Measurements from ENCODE around the gene PI4KA.

DNA sequence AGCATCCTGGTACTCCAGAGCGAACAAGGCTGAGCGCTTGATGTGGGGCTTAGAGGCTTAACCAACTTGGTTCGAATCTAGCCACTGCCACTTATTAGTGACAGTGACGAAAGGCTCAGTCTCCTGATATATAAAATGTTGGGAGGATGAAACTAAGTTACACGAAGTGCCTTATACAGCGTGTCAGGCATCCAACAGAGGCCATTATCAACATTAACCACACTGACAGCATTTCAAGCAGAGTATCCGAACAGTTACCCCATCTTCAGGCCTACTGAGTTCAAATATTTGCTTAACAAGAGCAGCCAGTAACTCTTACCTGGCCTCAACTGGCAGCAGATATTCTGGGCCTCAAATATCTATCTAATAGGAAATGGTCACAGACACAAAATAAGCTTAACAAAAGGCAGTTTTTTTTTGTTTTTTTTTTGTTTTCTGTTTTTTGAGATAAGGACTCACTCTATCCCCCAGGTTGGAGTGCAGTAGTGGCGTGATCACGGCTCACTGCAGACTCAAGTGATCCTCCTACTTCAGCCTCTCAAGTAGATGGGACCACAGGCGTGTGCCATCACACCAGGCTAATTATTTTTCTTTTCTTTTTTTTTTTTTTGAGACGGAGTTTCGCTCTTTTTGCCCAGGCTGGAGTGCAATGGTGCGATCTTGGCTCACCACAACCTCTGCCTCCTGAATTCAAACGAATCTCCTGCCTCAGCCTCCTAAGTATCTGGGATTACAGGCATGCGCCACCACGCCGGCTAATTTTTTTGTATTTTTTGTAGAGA, 81.8 kb downstream of the PI4KA start:
- no peak for TF ChIP-seq ZFP3 (CRISPR knock-in tag; IDR thresholded peaks at IDR 0.05)
- TF ChIP-seq BACH2 (CRISPR knock-in tag; IDR thresholded peaks at IDR 0.05; ENCODE audit: borderline replicate concordance), result no peak
- TF ChIP-seq RARB (CRISPR knock-in tag; IDR thresholded peaks at IDR 0.05), result no peak
- TF ChIP-seq ZNF565 (CRISPR knock-in tag; conservative IDR thresholded peaks at IDR 0.05; ENCODE audit: low read depth), result no peak
- no peak for TF ChIP-seq SNAI2 (CRISPR knock-in tag; IDR thresholded peaks at IDR 0.05)
- TF ChIP-seq ZC3H10 (CRISPR knock-in tag; IDR thresholded peaks at IDR 0.05), result no peak
- TF ChIP-seq ZFP30 (CRISPR knock-in tag; IDR thresholded peaks at IDR 0.05), result no peak
- TF ChIP-seq, protein P1, sequence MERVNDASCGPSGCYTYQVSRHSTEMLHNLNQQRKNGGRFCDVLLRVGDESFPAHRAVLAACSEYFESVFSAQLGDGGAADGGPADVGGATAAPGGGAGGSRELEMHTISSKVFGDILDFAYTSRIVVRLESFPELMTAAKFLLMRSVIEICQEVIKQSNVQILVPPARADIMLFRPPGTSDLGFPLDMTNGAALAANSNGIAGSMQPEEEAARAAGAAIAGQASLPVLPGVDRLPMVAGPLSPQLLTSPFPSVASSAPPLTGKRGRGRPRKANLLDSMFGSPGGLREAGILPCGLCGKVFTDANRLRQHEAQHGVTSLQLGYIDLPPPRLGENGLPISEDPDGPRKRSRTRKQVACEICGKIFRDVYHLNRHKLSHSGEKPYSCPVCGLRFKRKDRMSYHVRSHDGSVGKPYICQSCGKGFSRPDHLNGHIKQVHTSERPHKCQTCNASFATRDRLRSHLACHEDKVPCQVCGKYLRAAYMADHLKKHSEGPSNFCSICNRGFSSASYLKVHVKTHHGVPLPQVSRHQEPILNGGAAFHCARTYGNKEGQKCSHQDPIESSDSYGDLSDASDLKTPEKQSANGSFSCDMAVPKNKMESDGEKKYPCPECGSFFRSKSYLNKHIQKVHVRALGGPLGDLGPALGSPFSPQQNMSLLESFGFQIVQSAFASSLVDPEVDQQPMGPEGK (CRISPR knock-in tag; IDR thresholded peaks at IDR 0.05; ENCODE audit: borderline replicate concordance), result no peak
- no peak for TF ChIP-seq ARNTL (CRISPR knock-in tag; IDR thresholded peaks at IDR 0.05; ENCODE audit: borderline replicate concordance, low read depth)

All from SK-N-SH treated with all-trans-retinoic acid at 6 μM for 48 hours (cell line).